IMR-90 (cell line): ENCODE measurements around the gene TIMM10. TPM values are rescaled to one million over a fixed set of nuclear protein-coding genes. Genes with fewer than 3 reads are reported as not detected.

Experiments used
- ATAC-seq: fragments of 200-7000 bp; cut with Tn5 transposase; 2 replicates; pipeline ENCODE4 v1.9.1; 2020; ENCODE audit warnings: low read depth, mild to moderate bottlenecking, moderate library complexity
- BruUV-seq: library from RNA; stranded (reverse); fragments of 400-500 nt; replicated peaks from 2 replicates; lab custom pipeline; 2021; lab: Mats Ljungman, UMichigan
- CTCF ChIA-PET: fragments of 300-600 bp; formaldehyde crosslinking; extraction: SDS; loops from one replicate; lab custom pipeline; 2021; ENCODE audit warnings: antibody characterized with exemption; lab: Yijun Ruan, JAX
- POLR2A ChIA-PET: fragments of 300-600 bp; sonication (Branson Sonifier 250); formaldehyde crosslinking; loops from one replicate; lab custom pipeline; 2022; ENCODE audit warnings: antibody characterized with exemption; ENCODE audit not compliant: unreplicated experiment; lab: Charles Lee
- DNase-seq: peaks from one replicate; pipeline ENCODE4 v3.0.0; 2013
- H2AFZ ChIP-seq: replicated peaks from 2 replicates; pipeline ENCODE3; 2013; ENCODE audit warnings: low read length, mild to moderate bottlenecking; ENCODE audit not compliant: poor library complexity
- H2AK5ac ChIP-seq: 2 replicates; pipeline ENCODE4 v1.6.1; 2013; ENCODE audit warnings: low read depth, low read length, inconsistent platforms
- H2AK9ac ChIP-seq: replicated peaks from 2 replicates; pipeline ENCODE3; 2013; ENCODE audit warnings: mild to moderate bottlenecking, low read depth, low read length, moderate library complexity; ENCODE audit not compliant: poor library complexity
- H2BK120ac ChIP-seq: 2 replicates; pipeline ENCODE4 v1.6.1; 2013; ENCODE audit warnings: low read depth, low read length, inconsistent platforms
- H2BK15ac ChIP-seq: 3 replicates; pipeline ENCODE4 v1.6.1; 2013; ENCODE audit warnings: low read depth, low read length, inconsistent platforms
- H2BK20ac ChIP-seq: 2 replicates; pipeline ENCODE4 v1.6.1; 2013; ENCODE audit warnings: low read depth, mild to moderate bottlenecking, inconsistent platforms, low read length, moderate library complexity
- H2BK5ac ChIP-seq: 2 replicates; pipeline ENCODE4 v1.6.1; 2013; ENCODE audit warnings: mild to moderate bottlenecking, low read depth, low read length, inconsistent platforms; ENCODE audit not compliant: poor library complexity, severe bottlenecking
- H3K14ac ChIP-seq: replicated peaks from 2 replicates; pipeline ENCODE4 v1.6.1; 2013; ENCODE audit warnings: low read depth, low read length, inconsistent platforms
- H3K18ac ChIP-seq: 2 replicates; pipeline ENCODE4 v1.6.1; 2013; ENCODE audit warnings: low read depth, low read length, control low read depth
- H3K23ac ChIP-seq: 2 replicates; pipeline ENCODE4 v1.6.1; 2013; ENCODE audit warnings: low read depth, low read length, inconsistent platforms
- H3K27ac ChIP-seq: 2 replicates; pipeline ENCODE4 v1.5.1; 2013; ENCODE audit warnings: mild to moderate bottlenecking, control low read depth, low read length; ENCODE audit not compliant: insufficient read depth
- H3K27me3 ChIP-seq: 2 replicates; pipeline ENCODE4 v1.6.1; 2013; ENCODE audit warnings: low read length; ENCODE audit not compliant: control insufficient read depth, insufficient read depth
- H3K36me3 ChIP-seq: 2 replicates; pipeline ENCODE4 v1.6.1; 2013; ENCODE audit warnings: low read length, mixed read lengths; ENCODE audit not compliant: control insufficient read depth, insufficient read depth
- H3K4ac ChIP-seq: 2 replicates; pipeline ENCODE4 v1.6.1; 2013; ENCODE audit warnings: low read depth, low read length, inconsistent platforms
- H3K4me1 ChIP-seq: 2 replicates; pipeline ENCODE4 v1.6.1; 2013; ENCODE audit warnings: low read length, mixed read lengths; ENCODE audit not compliant: control insufficient read depth, insufficient read depth
- H3K4me2 ChIP-seq: 2 replicates; pipeline ENCODE4 v1.6.1; 2013; ENCODE audit warnings: low read depth, mild to moderate bottlenecking, control low read depth, low read length, moderate library complexity
- H3K4me3 ChIP-seq: 2 replicates; pipeline ENCODE4 v1.5.1; 2013; ENCODE audit warnings: low read depth, mild to moderate bottlenecking, control low read depth, low read length, moderate library complexity; ENCODE audit not compliant: insufficient read depth
- H3K56ac ChIP-seq: 2 replicates; pipeline ENCODE4 v1.6.1; 2013; ENCODE audit warnings: low read length, inconsistent platforms; ENCODE audit not compliant: insufficient read depth; ENCODE audit errors: extremely low read depth
- H3K79me1 ChIP-seq, 2 experiments: 2 replicates each; pipeline ENCODE4 v1.6.1; 2013; ENCODE audit warnings: low read length in 2 of 2, inconsistent platforms in 1 of 2, low read depth in 1 of 2
- H3K9ac ChIP-seq: 2 replicates; pipeline ENCODE4 v1.6.1; 2013; ENCODE audit warnings: low read depth, low read length, control low read depth
- H3K9me1 ChIP-seq: 2 replicates; pipeline ENCODE4 v1.6.1; 2013; ENCODE audit warnings: low read length, inconsistent platforms; ENCODE audit not compliant: insufficient read depth
- H3K9me3 ChIP-seq: 2 replicates; pipeline ENCODE4 v1.6.1; 2013; ENCODE audit warnings: low read length; ENCODE audit not compliant: control insufficient read depth, insufficient read depth
- H4K20me1 ChIP-seq: 2 replicates; pipeline ENCODE4 v1.6.1; 2013; ENCODE audit warnings: low read length, inconsistent platforms; ENCODE audit not compliant: insufficient read depth
- H4K5ac ChIP-seq: 2 replicates; pipeline ENCODE4 v1.6.1; 2013; ENCODE audit warnings: mild to moderate bottlenecking, low read depth, low read length, control low read depth
- H4K8ac ChIP-seq, 2 experiments: 2 replicates each; pipeline ENCODE4 v1.6.1; 2013; ENCODE audit warnings: low read depth in 2 of 2, low read length in 2 of 2, control low read depth in 1 of 2, inconsistent platforms in 1 of 2
- H4K91ac ChIP-seq: 2 replicates; pipeline ENCODE4 v1.6.1; 2013; ENCODE audit warnings: low read depth, low read length, inconsistent platforms; ENCODE audit not compliant: insufficient read depth
- CTCF ChIP-seq: conservative IDR thresholded peaks from 2 replicates; pipeline ENCODE4 v1.5.1; 2012; ENCODE audit warnings: mild to moderate bottlenecking, low read depth, low read length, improper control_type of control experiment
- ELK1 ChIP-seq: fragments of 150-350 bp; IDR thresholded peaks from 2 replicates; pipeline ENCODE4 v1.6.1; 2016; ENCODE audit warnings: low read depth, mild to moderate bottlenecking, low read length, moderate library complexity, borderline replicate concordance
- FOS ChIP-seq: fragments of 150-350 bp; IDR thresholded peaks from 2 replicates; pipeline ENCODE4 v1.6.1; 2016; ENCODE audit warnings: low read depth, low read length
- MAFK ChIP-seq: IDR thresholded peaks from 2 replicates; pipeline ENCODE4 v1.6.1; 2012; ENCODE audit warnings: low read depth, low read length, improper control_type of control experiment
- MAZ ChIP-seq: IDR thresholded peaks from 2 replicates; pipeline ENCODE4 v1.6.1; 2012; ENCODE audit warnings: low read depth, mild to moderate bottlenecking, low read length, improper control_type of control experiment, moderate library complexity, borderline replicate concordance
- MXI1 ChIP-seq: IDR thresholded peaks from 2 replicates; pipeline ENCODE4 v1.6.1; 2012; ENCODE audit warnings: low read depth, mild to moderate bottlenecking, low read length, moderate library complexity, borderline replicate concordance
- POLR2A ChIP-seq: IDR thresholded peaks from 2 replicates; pipeline ENCODE4 v1.6.1; 2012; ENCODE audit warnings: mild to moderate bottlenecking, low read depth, low read length
- SMC3 ChIP-seq: fragments of 150-350 bp; IDR thresholded peaks from 2 replicates; pipeline ENCODE4 v1.6.1; 2016; ENCODE audit warnings: low read depth, mild to moderate bottlenecking, antibody characterized with exemption, low read length, moderate library complexity
- WGBS, 2 experiments: methylation state at CpG; one replicate each; pipeline versions ENCODE4 v1.1.5 to v1.1.7; 2013; ENCODE audit warnings: missing lambda C conversion rate in 2 of 2; ENCODE audit not compliant: insufficient read length in 1 of 2; ENCODE audit errors: extremely low coverage in 2 of 2; 5-methylcytosine and 5-hydroxymethylcytosine counted together
- dilution Hi-C: fragments of 300-500 bp; cut with HindIII; formaldehyde crosslinking; loops from one replicate; pipeline ENCODE4 v1.14.3; 2018; ENCODE audit warnings: low sequenced_read_pairs; ENCODE audit not compliant: unreplicated experiment
- in situ Hi-C: fragments of 300-500 bp; cut with MboI; formaldehyde crosslinking; loops from 3 replicates; pipeline ENCODE4 v1.14.3; 2019; ENCODE audit warnings: low sequenced_read_pairs, inconsistent platforms, mixed read lengths
- intact Hi-C: fragments of 100-400 bp; cut with micrococcal nuclease; formaldehyde crosslinking; loops from 2 replicates; pipeline ENCODE4 v1.10.0; 2022
- polyA plus RNA-seq, 3 experiments: library from polyadenylated mRNA; depleted of rRNA; stranded (reverse); fragments of >200 nt; gene quantifications; 2 replicates each; pipeline ENCODE4 v1.2.3, GENCODE V29; 2012; ENCODE audit warnings: low replicate concordance in 1 of 3
- total RNA-seq: library from RNA; depleted of rRNA; stranded (reverse); fragments of >200 nt; gene quantifications from 2 replicates; pipeline ENCODE4 v1.2.3, GENCODE V29; 2012
- TF ChIP-seq, protein P1 (sequence below): fragments of 150-350 bp; IDR thresholded peaks from 2 replicates; pipeline ENCODE4 v1.6.1; 2017; ENCODE audit warnings: mild to moderate bottlenecking, antibody characterized with exemption, low read length, low read depth

The TIMM10 gene
- total and polyA plus RNA-seq, 2 of the 4 experiments (the other 2 are of a cell fraction): 96.8 to 135 TPM

GRCh38 chr11:57502376-57502775, 28.2 kb downstream of the TIMM10 start:
- H3K4me1 ChIP-seq: peaks cover 15% of the 10 kb centered on the region
- no peak overlapping the region for H3K14ac ChIP-seq
- H3K27me3 ChIP-seq: no peaks in the 10 kb centered on the region
- ChIA-PET POLR2A (no interaction called here), CTCF (interaction anchor here (1.0 to 1.9 kb wide), 2 partner anchors 9 to 25 kb away, joined by 5 to 12 read pairs; no protein-coding TSS in a partner anchor)
- peaks cover 21% of the 10 kb centered on the region for H3K36me3 ChIP-seq
- no peak overlapping the region for H3K56ac ChIP-seq
- intact Hi-C loops (no loop called here), in situ Hi-C loops (loop anchor here (25.0 kb wide), 1 partner anchor 665 kb away; no protein-coding TSS in a partner anchor), dilution Hi-C loops (no loop called here)
- no peak overlapping the region for H3K18ac ChIP-seq
- H2BK5ac ChIP-seq: no peak overlapping the region
- H4K5ac ChIP-seq: no peak overlapping the region
- no peak overlapping the region for H2BK120ac ChIP-seq
- no peak for ATAC-seq
- TF ChIP-seq POLR2A (no peak), FOS (no peak), MXI1 (no peak), ELK1 (no peak), MAFK (no peak), SMC3 (no peak), CTCF (no peak), MAZ (no peak)
- TF ChIP-seq, protein P1, sequence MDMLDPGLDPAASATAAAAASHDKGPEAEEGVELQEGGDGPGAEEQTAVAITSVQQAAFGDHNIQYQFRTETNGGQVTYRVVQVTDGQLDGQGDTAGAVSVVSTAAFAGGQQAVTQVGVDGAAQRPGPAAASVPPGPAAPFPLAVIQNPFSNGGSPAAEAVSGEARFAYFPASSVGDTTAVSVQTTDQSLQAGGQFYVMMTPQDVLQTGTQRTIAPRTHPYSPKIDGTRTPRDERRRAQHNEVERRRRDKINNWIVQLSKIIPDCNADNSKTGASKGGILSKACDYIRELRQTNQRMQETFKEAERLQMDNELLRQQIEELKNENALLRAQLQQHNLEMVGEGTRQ: no peak
- H3K4me2 ChIP-seq: no peak overlapping the region
- peaks cover 13% of the 10 kb centered on the region; the same call in 1 of the 2 replicates for H3K9me1 ChIP-seq
- no peak overlapping the region for H3K27ac ChIP-seq
- 100% methylated on average over 1 of the region's 3 CpGs; no CpG with 5 or more reads in 1 of the 2 experiments for WGBS, 2 experiments
- no peak overlapping the region for H3K4me3 ChIP-seq
- no peak overlapping the region for H3K23ac ChIP-seq
- no peak overlapping the region for H4K91ac ChIP-seq
- no TSS peak for BruUV-seq
- no peak overlapping the region for H4K8ac ChIP-seq
- no peak overlapping the region for H3K4ac ChIP-seq
- no peak overlapping the region for H2AFZ ChIP-seq
- H3K9me3 ChIP-seq: no peaks in the 10 kb centered on the region
- no peak overlapping the region for H2AK9ac ChIP-seq
- no peak overlapping the region for H3K9ac ChIP-seq
- H2BK15ac ChIP-seq: no peak overlapping the region
- peaks cover 3 to 31% of the 10 kb centered on the region in 2 experiments; a peak in 3 of 4 replicates for H3K79me1 ChIP-seq
- no peaks in the 10 kb centered on the region; the same call in 1 of the 2 replicates for H4K20me1 ChIP-seq
- no peak overlapping the region for H2BK20ac ChIP-seq
- H2AK5ac ChIP-seq: no peak overlapping the region
- no peak for DNase-seq
